SK-N-SH treated with all-trans-retinoic acid at 6 μM for 48 hours (cell line): ENCODE measurements around the gene FAM228B.

ENCODE experiments used
- ATAC-seq: fragments of 200-7000 bp; cut with Tn5 transposase; 3 replicates; pipeline ENCODE4 v1.9.1; 2020; ENCODE audit warnings: mild to moderate bottlenecking, moderate library complexity
- ARNTL ChIP-seq: fragments of 450-650 bp; formaldehyde crosslinking; IDR thresholded peaks from 2 replicates; pipeline ENCODE4 v1.5.0; 2020; ENCODE audit warnings: low read depth, mild to moderate bottlenecking, moderate library complexity, borderline replicate concordance
- BACH2 ChIP-seq: fragments of 250-450 bp; sonication (Bioruptor Pico); IDR thresholded peaks from 2 replicates; pipeline ENCODE4 v1.9.0; 2021; ENCODE audit warnings: mild to moderate bottlenecking, borderline replicate concordance
- CREB5 ChIP-seq: fragments of 250-450 bp; sonication (Bioruptor Pico); IDR thresholded peaks from 2 replicates; pipeline ENCODE4 v1.5.1; 2020; ENCODE audit warnings: low read depth, mild to moderate bottlenecking, moderate library complexity
- CSDC2 ChIP-seq: fragments of 250-450 bp; sonication (Bioruptor Pico); IDR thresholded peaks from 2 replicates; pipeline ENCODE4 v1.5.0; 2020; ENCODE audit warnings: mild to moderate bottlenecking, moderate library complexity
- ESRRG ChIP-seq: fragments of 250-450 bp; sonication (Bioruptor Pico); IDR thresholded peaks from 2 replicates; pipeline ENCODE4 v1.6.1; 2021; ENCODE audit warnings: mild to moderate bottlenecking
- GLIS3 ChIP-seq: fragments of 250-450 bp; sonication (Bioruptor Pico); IDR thresholded peaks from 2 replicates; pipeline ENCODE4 v1.5.0; 2020; ENCODE audit warnings: mild to moderate bottlenecking, moderate library complexity
- ISL1 ChIP-seq: fragments of 250-450 bp; sonication (Bioruptor Pico); IDR thresholded peaks from 2 replicates; pipeline ENCODE4 v2.1.2; 2022; ENCODE audit warnings: mild to moderate bottlenecking, moderate library complexity
- OSR1 ChIP-seq: fragments of 250-450 bp; sonication (Bioruptor Pico); IDR thresholded peaks from 2 replicates; pipeline ENCODE4 v1.8.0; 2022; ENCODE audit warnings: moderate library complexity, mild to moderate bottlenecking, inconsistent platforms
- PATZ1 ChIP-seq: fragments of 250-450 bp; sonication (Bioruptor Pico); IDR thresholded peaks from 2 replicates; pipeline ENCODE4 v1.8.0; 2020; ENCODE audit warnings: mild to moderate bottlenecking, moderate library complexity, borderline replicate concordance
- POU6F1 ChIP-seq: fragments of 250-450 bp; sonication (Bioruptor Pico); IDR thresholded peaks from 2 replicates; pipeline ENCODE4 v1.8.0; 2021; ENCODE audit warnings: low read depth, mild to moderate bottlenecking, moderate library complexity, borderline replicate concordance
- PPARA ChIP-seq: fragments of 250-450 bp; sonication (Bioruptor Pico); IDR thresholded peaks from 2 replicates; pipeline ENCODE4 v1.5.0; 2020; ENCODE audit warnings: mild to moderate bottlenecking, borderline replicate concordance
- RARB ChIP-seq: fragments of 250-450 bp; sonication (Bioruptor Pico); IDR thresholded peaks from 2 replicates; pipeline ENCODE4 v1.8.0; 2021; ENCODE audit warnings: mild to moderate bottlenecking, moderate library complexity
- SNAI2 ChIP-seq: fragments of 250-450 bp; sonication (Bioruptor Pico); IDR thresholded peaks from 2 replicates; pipeline ENCODE4 v1.5.0; 2020; ENCODE audit warnings: mild to moderate bottlenecking, moderate library complexity
- TCF4 ChIP-seq: fragments of 250-450 bp; sonication (Bioruptor Pico); IDR thresholded peaks from 2 replicates; pipeline ENCODE4 v1.8.0; 2021; ENCODE audit warnings: mild to moderate bottlenecking, moderate library complexity, borderline replicate concordance
- TOX ChIP-seq: fragments of 250-450 bp; sonication (Bioruptor Pico); IDR thresholded peaks from 2 replicates; pipeline ENCODE4 v1.8.0; 2021; ENCODE audit warnings: mild to moderate bottlenecking, moderate library complexity, borderline replicate concordance
- TSHZ2 ChIP-seq: fragments of 250-450 bp; sonication (Bioruptor Pico); IDR thresholded peaks from 2 replicates; pipeline ENCODE4 v1.5.0; 2020; ENCODE audit warnings: mild to moderate bottlenecking, moderate library complexity
- ZC3H10 ChIP-seq: fragments of 250-450 bp; sonication (Bioruptor Pico); IDR thresholded peaks from 2 replicates; pipeline ENCODE4 v1.5.1; 2021; ENCODE audit warnings: mild to moderate bottlenecking, moderate library complexity
- ZFP3 ChIP-seq: fragments of 250-450 bp; sonication (Bioruptor Pico); IDR thresholded peaks from 2 replicates; pipeline ENCODE4 v1.5.0; 2020; ENCODE audit warnings: mild to moderate bottlenecking, moderate library complexity
- ZFP30 ChIP-seq: fragments of 450-650 bp; formaldehyde crosslinking; IDR thresholded peaks from 2 replicates; pipeline ENCODE4 v1.5.0; 2022; ENCODE audit warnings: mild to moderate bottlenecking, moderate library complexity
- ZNF565 ChIP-seq: fragments of 450-650 bp; formaldehyde crosslinking; conservative IDR thresholded peaks from 2 replicates; pipeline ENCODE4 v1.5.0; 2020; ENCODE audit warnings: low read depth, mild to moderate bottlenecking, moderate library complexity
- ZNF70 ChIP-seq: fragments of 450-650 bp; formaldehyde crosslinking; IDR thresholded peaks from 2 replicates; pipeline ENCODE4 v1.5.0; 2020; ENCODE audit warnings: mild to moderate bottlenecking, moderate library complexity
- ZNF8 ChIP-seq: fragments of 450-650 bp; formaldehyde crosslinking; IDR thresholded peaks from 2 replicates; pipeline ENCODE4 v1.5.0; 2020; ENCODE audit warnings: mild to moderate bottlenecking, moderate library complexity

Gene FAM228B

GRCh38 chr2:24210106-24210455 lies 86.8 kb downstream of the FAM228B start:
- TF ChIP-seq CSDC2 (no peak), ZC3H10 (CRISPR knock-in tag) (no peak), ZFP3 (CRISPR knock-in tag) (no peak), ZNF565 (no peak), PATZ1 (CRISPR knock-in tag) (no peak), CREB5 (no peak), PPARA (CRISPR knock-in tag) (no peak)

GRCh38 chr2:24210723-24211122 lies 87.5 kb downstream of the FAM228B start:
- no peak for ATAC-seq
- no peak for TF ChIP-seq CREB5
- TF ChIP-seq POU6F1 (CRISPR knock-in tag) = no peak
- no peak for TF ChIP-seq TSHZ2 (CRISPR knock-in tag)
- TF ChIP-seq GLIS3 (CRISPR knock-in tag) = no peak
- no peak for TF ChIP-seq ZC3H10 (CRISPR knock-in tag)
- no peak for TF ChIP-seq ZFP30 (CRISPR knock-in tag)
- no peak for TF ChIP-seq ESRRG (CRISPR knock-in tag)
- no peak for TF ChIP-seq ZFP3 (CRISPR knock-in tag)
- TF ChIP-seq TOX = no peak
- no peak for TF ChIP-seq SNAI2
- TF ChIP-seq CSDC2 = no peak
- TF ChIP-seq OSR1 (CRISPR knock-in tag) = no peak
- TF ChIP-seq ZNF565 = no peak
- no peak for TF ChIP-seq PATZ1 (CRISPR knock-in tag)
- TF ChIP-seq BACH2 (CRISPR knock-in tag) = no peak
- no peak for TF ChIP-seq TCF4
- no peak for TF ChIP-seq ZNF70 (CRISPR knock-in tag)
- no peak for TF ChIP-seq ZNF8 (CRISPR knock-in tag)
- no peak for TF ChIP-seq ISL1 (CRISPR knock-in tag)
- TF ChIP-seq RARB (CRISPR knock-in tag) = no peak

More at GRCh38 chr2:24210106-24210455, 86.8 kb downstream of the FAM228B start:
- ATAC-seq = no peak

GRCh38 chr2:24211408-24211807 lies 88.1 kb downstream of the FAM228B start:
- no peak for ATAC-seq
- no peak for TF ChIP-seq PATZ1 (CRISPR knock-in tag)
- no peak for TF ChIP-seq ZFP3 (CRISPR knock-in tag)
- no peak for TF ChIP-seq POU6F1 (CRISPR knock-in tag)
- no peak for TF ChIP-seq BACH2 (CRISPR knock-in tag)
- no peak for TF ChIP-seq ARNTL (CRISPR knock-in tag)
- no peak for TF ChIP-seq TCF4
- TF ChIP-seq RARB (CRISPR knock-in tag) = no peak
- TF ChIP-seq ZFP30 (CRISPR knock-in tag) = no peak
- no peak for TF ChIP-seq GLIS3 (CRISPR knock-in tag)
- no peak for TF ChIP-seq ZNF565
- TF ChIP-seq OSR1 (CRISPR knock-in tag) = no peak
- TF ChIP-seq TOX = no peak
- no peak for TF ChIP-seq CSDC2
